CD4-positive, alpha-beta memory T cell (primary cell): ENCODE data around the gene MT1A. TPM values are rescaled to one million over a fixed set of nuclear protein-coding genes. Genes with fewer than 3 reads are reported as not detected.
A peak's percentile ranks its signal among the peaks of the same experiment; 100 is the strongest.
"Not testable (repeated sequence)": the region's sequence is repeated elsewhere in the genome, so short reads cannot be mapped to it uniquely, and the experiment has no call there.

Experiments
- CTCF ChIA-PET: fragments of 350-600 bp; sonication (Branson Sonifier 250); formaldehyde crosslinking; loops from one replicate; lab custom pipeline; 2021; ENCODE audit warnings: inconsistent platforms; ENCODE audit not compliant: partially characterized antibody; lab: Charles Lee
- POLR2A ChIA-PET: fragments of 350-600 bp; sonication (Branson Sonifier 250); formaldehyde crosslinking; loops from one replicate; lab custom pipeline; 2021; ENCODE audit not compliant: partially characterized antibody; lab: Charles Lee
- DNase-seq, 5 donors: peaks; one replicate each; pipeline versions ENCODE4 v3.0.0 to v3.0.0-alpha.2; 2020 to 2022; ENCODE audit warnings: mixed read lengths in 1 of 5
- H3K27ac ChIP-seq: one replicate; pipeline ENCODE4 v1.7.0; 2013; ENCODE audit warnings: low read depth, low read length
- H3K27me3 ChIP-seq: 2 replicates; pipeline ENCODE4 v1.7.0; 2013; ENCODE audit warnings: mild to moderate bottlenecking, low read length, moderate library complexity; ENCODE audit not compliant: insufficient read depth
- H3K36me3 ChIP-seq: 2 replicates; pipeline ENCODE4 v1.7.0; 2013; ENCODE audit warnings: mild to moderate bottlenecking, low read length, moderate library complexity; ENCODE audit not compliant: insufficient read depth
- H3K4me1 ChIP-seq: 2 replicates; pipeline ENCODE4 v1.7.0; 2013; ENCODE audit warnings: mild to moderate bottlenecking, low read length, moderate library complexity; ENCODE audit not compliant: insufficient read depth
- H3K4me3 ChIP-seq, 2 donors: one replicate each; pipeline ENCODE4 v1.7.0; 2013; ENCODE audit warnings: low read length in 2 of 2, mild to moderate bottlenecking in 1 of 2
- H3K9me3 ChIP-seq, 2 donors: one replicate each; pipeline ENCODE4 v1.7.0; 2013; ENCODE audit warnings: low read length in 2 of 2, control low read depth in 1 of 2; ENCODE audit not compliant: control insufficient read depth in 1 of 2
- H3K27ac Mint-ChIP-seq, 7 donors: one replicate each; pipeline ENCODE4 v1.8.0; 2020 to 2021; ENCODE audit warnings: mixed read lengths in 7 of 7, mild to moderate bottlenecking in 6 of 7, inconsistent platforms in 3 of 7, moderate library complexity in 3 of 7
- H3K27me3 Mint-ChIP-seq, 2 donors: one replicate each; pipeline ENCODE4 v1.8.0; 2020 to 2021; ENCODE audit warnings: mixed read lengths in 2 of 2
- H3K36me3 Mint-ChIP-seq, 2 donors: one replicate each; pipeline ENCODE4 v1.8.0; 2020 to 2021; ENCODE audit warnings: mixed read lengths in 2 of 2, inconsistent platforms in 1 of 2, mild to moderate bottlenecking in 1 of 2
- H3K4me1 Mint-ChIP-seq, 4 donors: one replicate each; pipeline ENCODE4 v1.8.0; 2020 to 2021; ENCODE audit warnings: mixed read lengths in 4 of 4, mild to moderate bottlenecking in 1 of 4
- H3K4me3 Mint-ChIP-seq, 8 donors: one replicate each; pipeline ENCODE4 v1.8.0; 2020 to 2021; ENCODE audit warnings: mixed read lengths in 8 of 8, mild to moderate bottlenecking in 7 of 8, moderate library complexity in 6 of 8, inconsistent platforms in 3 of 8
- H3K9me3 Mint-ChIP-seq, 8 donors: one replicate each; pipeline ENCODE4 v1.8.0; 2020 to 2021; ENCODE audit warnings: mixed read lengths in 8 of 8, mild to moderate bottlenecking in 5 of 8, inconsistent platforms in 3 of 8, moderate library complexity in 1 of 8
- intact Hi-C: fragments of 100-400 bp; cut with micrococcal nuclease; formaldehyde crosslinking; loops from one replicate; pipeline ENCODE4 v1.15.1; 2023
- polyA plus RNA-seq, 2 donors: library from polyadenylated mRNA; unstranded; fragments of 300-500 nt; fragmentation: Illumina TruSeq; gene quantifications; one replicate each; pipeline ENCODE4 v1.2.3, GENCODE V29; 2021
- total RNA-seq, 2 experiments: library from RNA; stranded (reverse); gene quantifications; one replicate each; pipeline ENCODE4 v1.2.3, GENCODE V29; 2021

Gene MT1A
- total and polyA plus RNA-seq, 4 experiments from 2014 or later, result not detected

GRCh38 chr16:56669840-56670619 is 31.6 kb downstream of the MT1A start:
- no peak overlapping the region for H3K27ac Mint-ChIP-seq
- peaks cover 0 to 4% of the 10 kb centered on the region in 2 donors for H3K36me3 Mint-ChIP-seq
- H3K4me1 ChIP-seq, result peaks cover 13% of the 10 kb centered on the region
- ChIA-PET POLR2A (interaction anchor here (0.6 to 1.4 kb wide), 3 partner anchors 9 to 32 kb away, joined by 3 read pairs; partner anchors contain the start of gene MT1X), CTCF (interaction anchor here (1.5 kb wide), 1 partner anchor 94 kb away, joined by 3 read pairs; no protein-coding TSS in a partner anchor)
- peaks cover 33 to 54% of the 10 kb centered on the region in 2 donors for H3K27me3 Mint-ChIP-seq
- no peaks in the 10 kb centered on the region for H3K9me3 ChIP-seq
- no peak overlapping the region for H3K4me3 Mint-ChIP-seq
- no peak overlapping the region for H3K4me3 ChIP-seq
- intact Hi-C loops, result no loop called here
- H3K9me3 Mint-ChIP-seq, result no peaks in the 10 kb centered on the region
- no peaks in the 10 kb centered on the region for H3K36me3 ChIP-seq
- DNase-seq, result no peak
- H3K27ac ChIP-seq, result no peak overlapping the region
- peaks cover 32% of the 10 kb centered on the region for H3K27me3 ChIP-seq
- peaks cover 4 to 23% (median 16%) of the 10 kb centered on the region in 4 donors for H3K4me1 Mint-ChIP-seq

- H3K4me1 Mint-ChIP-seq, result peaks cover 8 to 27% (median 20%) of the 10 kb centered on the region in 4 donors
- H3K4me3 Mint-ChIP-seq, result no peak overlapping the region
- DNase-seq, result no peak
- H3K4me1 ChIP-seq, result peaks cover 16% of the 10 kb centered on the region
- ChIA-PET CTCF (no interaction called here), POLR2A (interaction anchor here (0.6 kb wide), 1 partner anchor 31 kb away, joined by 3 read pairs; no protein-coding TSS in a partner anchor)
- peaks cover 33 to 58% of the 10 kb centered on the region in 2 donors for H3K27me3 Mint-ChIP-seq
- peaks cover 32% of the 10 kb centered on the region for H3K27me3 ChIP-seq
- no peak overlapping the region for H3K27ac ChIP-seq
- H3K36me3 Mint-ChIP-seq, result peaks cover 0 to 4% of the 10 kb centered on the region in 2 donors
- no peak overlapping the region for H3K4me3 ChIP-seq
- no peak overlapping the region for H3K27ac Mint-ChIP-seq
- no peaks in the 10 kb centered on the region for H3K9me3 Mint-ChIP-seq
- no peaks in the 10 kb centered on the region for H3K9me3 ChIP-seq
- no peaks in the 10 kb centered on the region for H3K36me3 ChIP-seq
- intact Hi-C loops, result no loop called here
Measured at GRCh38 chr16:56670620-56670934, 32.1 kb downstream of the MT1A start.

GRCh38 chr16:56671691-56672090 is 33.2 kb downstream of the MT1A start:
- H3K4me3 ChIP-seq, H3K27ac Mint-ChIP-seq, intact Hi-C loops, DNase-seq, H3K27ac ChIP-seq, H3K4me3 Mint-ChIP-seq, H3K9me3 Mint-ChIP-seq, POLR2A ChIA-PET, CTCF ChIA-PET, H3K9me3 ChIP-seq, H3K36me3 ChIP-seq, H3K36me3 Mint-ChIP-seq: not testable (repeated sequence)
- Histone ChIP-seq H3K27me3 (peaks cover 32% of the 10 kb centered on the region), H3K4me1 (peaks cover 22% of the 10 kb centered on the region)
- H3K4me1 Mint-ChIP-seq, result peaks cover 12 to 32% (median 22%) of the 10 kb centered on the region in 4 donors
- H3K27me3 Mint-ChIP-seq, result peaks cover 28 to 55% of the 10 kb centered on the region in 2 donors

GRCh38 chr16:56672171-56672570 is 33.7 kb downstream of the MT1A start:
- H3K27me3 Mint-ChIP-seq, result peaks cover 27 to 52% of the 10 kb centered on the region in 2 donors
- DNase-seq, H3K27ac ChIP-seq, H3K4me3 ChIP-seq, H3K4me3 Mint-ChIP-seq, H3K36me3 ChIP-seq, H3K9me3 ChIP-seq, H3K36me3 Mint-ChIP-seq, intact Hi-C loops, H3K9me3 Mint-ChIP-seq, H3K27ac Mint-ChIP-seq, POLR2A ChIA-PET: not testable (repeated sequence)
- H3K4me1 Mint-ChIP-seq, result peaks cover 12 to 32% (median 22%) of the 10 kb centered on the region in 4 donors
- H3K4me1 ChIP-seq, result peaks cover 22% of the 10 kb centered on the region
- H3K27me3 ChIP-seq, result peaks cover 30% of the 10 kb centered on the region
- CTCF ChIA-PET, result interaction anchor here (2.2 kb wide), 1 partner anchor 71 kb away, joined by 5 read pairs; no protein-coding TSS in a partner anchor

GRCh38 chr16:56672761-56673536 is 34.5 kb downstream of the MT1A start:
- H3K4me3 Mint-ChIP-seq, result no peak overlapping the region
- peaks cover 27 to 46% of the 10 kb centered on the region in 2 donors for H3K27me3 Mint-ChIP-seq
- CTCF ChIA-PET, result interaction anchor here (0.8 to 2.2 kb wide), 3 partner anchors 9 to 72 kb away, joined by 4 to 9 read pairs (median 5); partner anchors contain the start of gene MT1X
- Histone ChIP-seq H3K27ac (no peak overlapping the region), H3K9me3 (no peaks in the 10 kb centered on the region), H3K36me3 (no peaks in the 10 kb centered on the region), H3K4me1 (peaks cover 17% of the 10 kb centered on the region), H3K4me3 (no peak overlapping the region), H3K27me3 (peaks cover 22% of the 10 kb centered on the region)
- peaks cover 12 to 27% (median 22%) of the 10 kb centered on the region in 4 donors for H3K4me1 Mint-ChIP-seq
- H3K9me3 Mint-ChIP-seq, result no peaks in the 10 kb centered on the region
- POLR2A ChIA-PET, result interaction anchor here (1.5 kb wide), 1 partner anchor 9 kb away, joined by 6 read pairs; the partner anchor contains the start of gene MT1X
- H3K36me3 Mint-ChIP-seq, result peaks cover 0 to 4% of the 10 kb centered on the region in 2 donors
- intact Hi-C loops, result no loop called here
- no peak overlapping the region for H3K27ac Mint-ChIP-seq
- DNase-seq, result no peak

GRCh38 chr16:56673921-56674320 is 35.5 kb downstream of the MT1A start:
- POLR2A ChIA-PET, result interaction anchor here (0.7 to 1.5 kb wide), 2 partner anchors 8 to 53 kb away, joined by 3 to 6 read pairs; partner anchors contain the start of gene MT1X

More at GRCh38 chr16:56673921-56674320, 35.5 kb downstream of the MT1A start:
- intact Hi-C loops, result loop anchor here (1.0 kb wide), 1 partner anchor 28 kb away; no protein-coding TSS in a partner anchor
- Mint-ChIP-seq H3K4me3 (peak overlapping the region in 3 of 8 donors; percentile 7 to 27 (median 21)), H3K4me1 (peaks cover 10 to 18% (median 15%) of the 10 kb centered on the region in 4 donors), H3K36me3 (no peaks in the 10 kb centered on the region), H3K9me3 (no peaks in the 10 kb centered on the region), H3K27me3 (peaks cover 21 to 38% of the 10 kb centered on the region in 2 donors), H3K27ac (no peak overlapping the region)
- peaks cover 13% of the 10 kb centered on the region for H3K27me3 ChIP-seq
- H3K4me3 ChIP-seq, result no peak overlapping the region
- CTCF ChIA-PET, result interaction anchor here (0.8 to 2.2 kb wide), 3 partner anchors 9 to 73 kb away, joined by 4 to 9 read pairs (median 5); partner anchors contain the start of gene MT1X
- H3K9me3 ChIP-seq, result no peaks in the 10 kb centered on the region
- peaks cover 14% of the 10 kb centered on the region for H3K4me1 ChIP-seq
- no peak overlapping the region for H3K27ac ChIP-seq
- no peaks in the 10 kb centered on the region for H3K36me3 ChIP-seq
- DNase-seq, result peak in 2 of 5 donors; percentile 15 to 47
